Fibroblast of the aortic adventitia (primary cell): ENCODE measurements around the gene ALG14. TPM values are rescaled to one million over a fixed set of nuclear protein-coding genes. Genes with fewer than 3 reads are reported as not detected.

ENCODE experiments used
- DNase-seq: peaks from one replicate; pipeline ENCODE4 v3.0.0-alpha.2; 2010; ENCODE audit warnings: low read depth
- H3K4me3 ChIP-seq: 2 replicates; pipeline ENCODE4 v1.5.1; 2011; ENCODE audit warnings: low read depth, mild to moderate bottlenecking, control low read depth, low read length, moderate library complexity
- CTCF ChIP-seq: IDR thresholded peaks from 2 replicates; pipeline ENCODE4 v1.5.1; 2011; ENCODE audit warnings: mild to moderate bottlenecking, low read length, control low read depth, inconsistent platforms; ENCODE audit not compliant: insufficient read depth
- total RNA-seq: library from RNA; depleted of rRNA; stranded (reverse); fragments of >200 nt; gene quantifications from 2 replicates; pipeline ENCODE4 v1.2.3, GENCODE V29; 2012; ENCODE audit warnings: low replicate concordance

ALG14 gene
- total RNA-seq, 1 donor = 2.4 TPM

- TF ChIP-seq CTCF = peak; percentile 50
- no peak for DNase-seq
- H3K4me3 ChIP-seq = peak overlapping the region; percentile 88
These were observed 146.4 kb downstream of the ALG14 start for GRCh38 chr1:94926126-94926914.

GRCh38 chr1:94925561-94926125 lies 147.1 kb downstream of the ALG14 start:
- peak; percentile 87 for DNase-seq
- TF ChIP-seq CTCF = peak; percentile 1
- H3K4me3 ChIP-seq = peak overlapping the region; percentile 88

GRCh38 chr1:94925004-94925403 lies 147.7 kb downstream of the ALG14 start:
- H3K4me3 ChIP-seq = peak overlapping the region; percentile 88
- TF ChIP-seq CTCF = no peak
- DNase-seq = peak; percentile 87

Other genes starting within 250 kb of the ALG14 start
- gene CNN3, start 145.8 kb downstream of the ALG14 start, total RNA-seq = 211 and 318 TPM in 2 replicates
- 0.25 and 0.36 TPM in 2 replicates for gene TLCD4, start 44.4 kb upstream of the ALG14 start, total RNA-seq
- gene RWDD3, start 161.3 kb upstream of the ALG14 start, total RNA-seq = 12.5 and 20.6 TPM in 2 replicates